DND-41 (cell line): ENCODE measurements around the gene AGAP9.
A peak's percentile ranks its signal among the peaks of the same experiment; 100 is the strongest.
"Not testable (repeated sequence)": the region's sequence is repeated elsewhere in the genome, so short reads cannot be mapped to it uniquely, and the experiment has no call there.

ENCODE experiments used
- ATAC-seq: fragments of 200-7000 bp; cut with Tn5 transposase; 3 replicates; pipeline ENCODE4 v1.9.1; 2021; ENCODE audit warnings: low read depth; ENCODE audit not compliant: insufficient read depth
- DNase-seq: peaks from one replicate; pipeline ENCODE4 v3.0.0-alpha.2; 2020
- H2AFZ ChIP-seq: 2 replicates; pipeline ENCODE4 v1.6.0; 2012; ENCODE audit warnings: low read depth, low read length
- H3K27ac ChIP-seq: 2 replicates; pipeline ENCODE4 v1.5.1; 2012; ENCODE audit warnings: low read length, inconsistent platforms
- H3K27me3 ChIP-seq: fragments of 200-600 bp; sonication (generic); 2 replicates; pipeline ENCODE4 v1.6.0; 2012; ENCODE audit warnings: low read length, mild to moderate bottlenecking, inconsistent platforms; ENCODE audit not compliant: insufficient read depth, poor library complexity
- H3K36me3 ChIP-seq: 2 replicates; pipeline ENCODE4 v1.5.1; 2012; ENCODE audit warnings: low read length, inconsistent platforms; ENCODE audit not compliant: insufficient read depth
- H3K4me1 ChIP-seq: 2 replicates; pipeline ENCODE4 v1.5.1; 2012; ENCODE audit warnings: mild to moderate bottlenecking, low read length; ENCODE audit not compliant: insufficient read depth
- H3K4me2 ChIP-seq: 2 replicates; pipeline ENCODE4 v1.6.0; 2012; ENCODE audit warnings: mild to moderate bottlenecking, moderate library complexity, low read length, inconsistent platforms; ENCODE audit not compliant: insufficient read depth
- H3K4me3 ChIP-seq, 2 experiments: fragments of 200-600 bp in 1 of 2; shearing (Covaris generic) in 1 of 2; 2 replicates each; pipeline ENCODE4 v1.5.1; 2012 to 2016; ENCODE audit warnings: inconsistent platforms in 2 of 2, low read length in 2 of 2, mild to moderate bottlenecking in 2 of 2, low read depth in 1 of 2, moderate library complexity in 1 of 2
- H3K79me2 ChIP-seq: 2 replicates; pipeline ENCODE4 v1.6.0; 2012; ENCODE audit warnings: low read length, inconsistent platforms; ENCODE audit not compliant: insufficient read depth
- H3K9ac ChIP-seq: 2 replicates; pipeline ENCODE4 v1.6.0; 2012; ENCODE audit warnings: low read depth, mild to moderate bottlenecking, inconsistent platforms, low read length, moderate library complexity
- H3K9me3 ChIP-seq: 2 replicates; pipeline ENCODE4 v1.5.1; 2012; ENCODE audit warnings: low read length, moderate library complexity, mild to moderate bottlenecking, inconsistent platforms; ENCODE audit not compliant: insufficient read depth, severe bottlenecking
- H4K20me1 ChIP-seq: 2 replicates; pipeline ENCODE4 v1.6.0; 2012; ENCODE audit warnings: low read length; ENCODE audit not compliant: insufficient read depth

AGAP9 gene

DNA sequence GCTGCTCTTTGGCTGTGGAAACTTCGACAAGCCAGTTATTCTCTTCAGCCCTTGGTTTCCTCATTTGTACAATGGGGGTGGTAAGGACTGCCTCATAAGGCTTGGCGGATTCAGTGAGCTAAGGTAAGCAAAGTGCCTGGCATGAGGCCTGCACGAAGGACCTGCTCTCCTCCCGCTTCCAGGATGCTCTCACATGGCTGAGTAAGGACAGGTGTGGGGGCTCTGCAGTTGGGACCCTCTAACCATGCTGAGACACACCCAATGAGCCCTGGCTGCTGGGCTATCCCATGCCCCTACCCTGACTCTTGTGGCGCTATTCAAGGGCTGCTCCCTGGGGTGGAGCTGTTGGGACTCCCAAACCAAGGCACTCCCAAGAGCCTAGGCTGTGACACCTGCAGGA lies 48.3 kb downstream of the AGAP9 start:
- H3K4me3 ChIP-seq, H3K9ac ChIP-seq, H4K20me1 ChIP-seq, H3K36me3 ChIP-seq, H3K79me2 ChIP-seq, H3K4me1 ChIP-seq, H3K27me3 ChIP-seq, H3K27ac ChIP-seq, H3K9me3 ChIP-seq, ATAC-seq, H3K4me2 ChIP-seq, DNase-seq, H2AFZ ChIP-seq: not testable (repeated sequence)

DNA sequence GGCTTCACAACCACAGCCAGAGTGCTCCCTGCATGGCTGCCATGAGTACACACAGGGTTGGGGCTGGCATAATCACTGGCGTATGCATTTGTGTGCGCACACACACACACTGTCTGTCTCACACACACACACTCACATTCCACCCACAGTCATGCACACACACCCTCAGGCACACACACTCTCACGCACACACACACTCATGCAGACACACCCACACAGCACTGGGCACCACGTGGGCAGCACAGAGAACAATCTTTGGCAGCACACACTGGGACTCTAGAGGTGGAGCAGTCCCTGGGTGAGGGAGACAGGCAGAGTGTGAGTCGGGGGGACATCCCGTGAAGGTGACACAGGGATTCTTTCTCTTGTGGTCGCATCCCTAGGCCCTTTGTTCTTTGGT lies 49.9 kb downstream of the AGAP9 start:
- H3K27ac ChIP-seq, H3K36me3 ChIP-seq, H3K79me2 ChIP-seq, DNase-seq, H3K9ac ChIP-seq, H4K20me1 ChIP-seq, H2AFZ ChIP-seq, H3K4me3 ChIP-seq, ATAC-seq, H3K27me3 ChIP-seq, H3K9me3 ChIP-seq, H3K4me2 ChIP-seq, H3K4me1 ChIP-seq: not testable (repeated sequence)

- H2AFZ ChIP-seq, H3K9me3 ChIP-seq, H3K4me1 ChIP-seq, H3K9ac ChIP-seq, H3K4me3 ChIP-seq, H3K36me3 ChIP-seq, DNase-seq, H3K27me3 ChIP-seq, H3K27ac ChIP-seq, H3K79me2 ChIP-seq, H3K4me2 ChIP-seq, H4K20me1 ChIP-seq: not testable (repeated sequence)
- 0 out of 3 replicates have a peak, but pooled peaks have one; percentile 35 for ATAC-seq
These were observed 50.8 kb downstream of the AGAP9 start for GRCh38 chr10:47472647-47473046.

DNA sequence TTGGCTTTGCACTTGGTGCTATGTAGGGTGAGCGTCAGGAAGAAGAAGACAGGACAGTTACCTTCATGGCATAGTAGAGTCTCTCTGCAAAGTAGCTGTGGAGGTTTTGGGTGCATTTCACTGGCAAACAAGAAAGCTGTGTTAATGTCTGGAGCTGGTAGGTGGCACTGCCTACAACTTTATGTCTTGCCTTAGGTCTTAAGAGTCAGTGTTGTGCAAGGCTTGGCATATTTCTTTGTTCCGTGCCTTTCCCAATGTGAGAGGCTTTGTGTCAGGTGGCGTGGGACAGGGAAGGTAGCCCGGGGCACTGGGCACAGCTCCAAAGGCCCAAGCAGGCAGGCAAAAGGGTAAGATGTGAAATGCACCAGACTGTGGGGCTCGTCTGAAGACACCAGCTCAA lies 51.4 kb downstream of the AGAP9 start:
- not testable (repeated sequence) for H3K9me3 ChIP-seq, H3K4me1 ChIP-seq, H3K9ac ChIP-seq, H3K4me2 ChIP-seq, H4K20me1 ChIP-seq, H3K4me3 ChIP-seq, DNase-seq, H3K27me3 ChIP-seq, H2AFZ ChIP-seq, H3K27ac ChIP-seq, H3K79me2 ChIP-seq, H3K36me3 ChIP-seq
- ATAC-seq = 0 out of 3 replicates have a peak, but pooled peaks have one; percentile 17

DNA sequence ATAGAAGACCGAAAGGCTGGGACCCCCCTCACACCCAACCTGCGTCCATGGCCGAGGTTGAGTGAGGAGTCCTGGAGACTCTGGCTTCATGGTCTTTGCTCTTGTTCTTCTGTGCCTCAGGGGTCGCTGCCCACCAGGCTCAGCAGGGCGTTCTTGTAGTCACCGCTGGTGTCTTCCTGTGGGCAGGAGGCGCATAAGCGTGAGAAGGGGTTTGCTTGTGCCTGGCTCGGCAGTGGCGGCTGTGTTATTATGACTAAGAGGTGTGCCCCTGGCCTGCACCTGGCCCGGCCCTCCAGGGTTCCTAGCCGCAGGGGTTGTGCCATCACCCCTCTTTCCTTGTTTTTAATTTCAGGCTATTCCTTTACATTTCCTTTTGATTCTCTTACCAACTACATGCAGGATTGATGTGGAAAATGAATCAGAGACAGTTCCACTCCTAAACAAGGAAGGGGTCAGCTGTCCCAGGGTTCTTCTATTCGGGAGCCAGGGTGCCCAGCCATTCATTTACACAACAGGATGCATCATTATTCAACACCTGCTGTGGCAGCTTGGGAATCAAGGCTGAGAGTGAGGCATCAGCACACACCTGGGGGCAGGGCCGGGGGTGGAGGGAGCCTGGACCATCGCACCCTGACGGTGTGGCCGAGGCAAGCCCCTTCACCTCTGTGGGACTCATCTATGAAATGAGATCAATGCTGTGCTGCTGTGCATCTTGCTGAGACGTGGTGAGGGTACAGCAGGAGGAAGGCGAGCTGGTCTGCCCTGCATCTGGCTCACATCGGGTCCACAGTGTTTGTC lies 54.5 kb downstream of the AGAP9 start:
- H3K27me3 ChIP-seq, H3K9ac ChIP-seq, H4K20me1 ChIP-seq, DNase-seq, H2AFZ ChIP-seq, H3K27ac ChIP-seq, H3K36me3 ChIP-seq, ATAC-seq, H3K9me3 ChIP-seq, H3K4me1 ChIP-seq, H3K4me3 ChIP-seq, H3K4me2 ChIP-seq, H3K79me2 ChIP-seq: not testable (repeated sequence)

- H3K4me2 ChIP-seq, H4K20me1 ChIP-seq, DNase-seq, H3K4me3 ChIP-seq, H3K27me3 ChIP-seq, H3K36me3 ChIP-seq, ATAC-seq, H2AFZ ChIP-seq, H3K4me1 ChIP-seq, H3K27ac ChIP-seq, H3K79me2 ChIP-seq, H3K9ac ChIP-seq, H3K9me3 ChIP-seq: not testable (repeated sequence)
These were observed 55.5 kb downstream of the AGAP9 start for GRCh38 chr10:47467957-47468356.

DNA sequence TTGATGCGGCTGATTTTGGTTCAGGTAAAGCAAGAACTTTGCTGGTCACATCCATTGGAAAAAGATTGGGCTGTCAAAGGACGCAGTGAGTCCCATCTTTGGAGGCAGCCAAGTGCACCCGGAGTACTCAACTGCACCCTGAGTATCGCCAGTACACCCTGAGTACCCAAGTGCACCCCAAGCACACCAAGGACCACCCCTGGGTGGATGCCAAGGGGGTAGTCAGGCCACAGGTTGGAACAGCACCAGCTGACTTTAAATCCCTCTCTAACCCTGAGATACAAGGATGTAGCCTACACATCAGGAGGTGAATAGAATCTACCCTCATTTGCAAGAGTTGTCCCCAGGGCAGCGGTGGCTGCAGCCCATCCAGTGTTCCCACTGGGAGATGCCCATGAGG lies 56.0 kb downstream of the AGAP9 start:
- H3K79me2 ChIP-seq, H3K27ac ChIP-seq, DNase-seq, ATAC-seq, H3K4me3 ChIP-seq, H3K9ac ChIP-seq, H2AFZ ChIP-seq, H3K27me3 ChIP-seq, H3K36me3 ChIP-seq, H3K4me1 ChIP-seq, H4K20me1 ChIP-seq, H3K4me2 ChIP-seq, H3K9me3 ChIP-seq: not testable (repeated sequence)

- not testable (repeated sequence) for H3K9ac ChIP-seq, H3K27me3 ChIP-seq, H3K36me3 ChIP-seq, H4K20me1 ChIP-seq, DNase-seq, H3K79me2 ChIP-seq, ATAC-seq, H3K9me3 ChIP-seq, H3K4me1 ChIP-seq, H2AFZ ChIP-seq, H3K27ac ChIP-seq, H3K4me3 ChIP-seq, H3K4me2 ChIP-seq
These were observed 58.1 kb downstream of the AGAP9 start for GRCh38 chr10:47465216-47465917.
